HepG2 (cell line): ENCODE data around the gene GPC6. TPM values are rescaled to one million over a fixed set of nuclear protein-coding genes. Genes with fewer than 3 reads are reported as not detected.

Experiments
- ATAC-seq: fragments of 200-7000 bp; cut with Tn5 transposase; 3 replicates; pipeline ENCODE4 v1.9.1; 2020; ENCODE audit warnings: mild to moderate bottlenecking, moderate library complexity
- BruUV-seq: library from RNA; stranded (reverse); fragments of 400-500 nt; replicated peaks from 2 replicates; lab custom pipeline; 2021; lab: Mats Ljungman, UMichigan
- CTCF ChIA-PET: fragments of 300-600 bp; formaldehyde crosslinking; extraction: SDS; loops from one replicate; lab custom pipeline; 2021; ENCODE audit warnings: low total read pairs, inconsistent platforms, low intra/inter-chr PET ratio; lab: Yijun Ruan, JAX
- POLR2A ChIA-PET: fragments of 350-600 bp; sonication (Branson Sonifier 250); formaldehyde crosslinking; loops from one replicate; lab custom pipeline; 2020; ENCODE audit warnings: antibody characterized with exemption, inconsistent platforms; lab: Yijun Ruan, JAX
- DNase-seq: peaks from one replicate; pipeline ENCODE4 v3.0.0-alpha.2; 2015; ENCODE audit warnings: low spot score
- FAIRE-seq: peaks from 3 replicates; lab custom pipeline; 2011; peaks lifted over from hg19 to GRCh38; lab: Jason Lieb, UNC
- H2AFZ ChIP-seq: one replicate; pipeline ENCODE4 v1.6.1; 2011; ENCODE audit warnings: low read length, inconsistent platforms
- H3K27ac ChIP-seq: fragments of 300-600 bp; 3 replicates; pipeline ENCODE4 v1.8.0; 2011; ENCODE audit warnings: mixed run types, mild to moderate bottlenecking, mixed read lengths, low read length, inconsistent platforms; ENCODE audit not compliant: insufficient read depth; ENCODE audit errors: extremely low read length
- H3K27me3 ChIP-seq, 2 experiments: fragments of 200-600 bp in 1 of 2; 2 replicates in 1 of 2; 3 replicates in 1 of 2; pipeline versions ENCODE4 v1.6.0 to v1.8.0; 2011; ENCODE audit warnings: low read length in 2 of 2, mild to moderate bottlenecking in 2 of 2, moderate library complexity in 2 of 2, inconsistent platforms in 1 of 2; ENCODE audit not compliant: insufficient read depth in 2 of 2, control insufficient read depth in 1 of 2
- H3K36me3 ChIP-seq, 2 experiments: fragments of 200-600 bp in 1 of 2; replicated peaks in 1 of 2; 2 replicates in 1 of 2; 3 replicates in 1 of 2; pipeline versions ENCODE4 v1.5.1 to v1.8.0; 2011; ENCODE audit warnings: low read length in 2 of 2, inconsistent platforms in 1 of 2; ENCODE audit not compliant: insufficient read depth in 2 of 2, control insufficient read depth in 1 of 2
- H3K4me1 ChIP-seq: 2 replicates; pipeline ENCODE4 v1.5.1; 2012; ENCODE audit warnings: low read length, inconsistent platforms; ENCODE audit not compliant: insufficient read depth
- H3K4me2 ChIP-seq: 2 replicates; pipeline ENCODE4 v1.6.0; 2011; ENCODE audit warnings: low read depth, low read length, inconsistent platforms
- H3K4me3 ChIP-seq, 3 experiments: fragments of 200-600 bp in 1 of 3; sonication (generic), shearing (Covaris generic) in 1 of 3; replicated peaks in 1 of 3; 2 replicates each; pipeline ENCODE4 v1.5.1; 2011 to 2016; ENCODE audit warnings: low read length in 3 of 3, inconsistent platforms in 2 of 3, low read depth in 2 of 3, mild to moderate bottlenecking in 2 of 3, control low read depth in 1 of 3, mixed read lengths in 1 of 3; ENCODE audit not compliant: insufficient read depth in 1 of 3
- H3K79me2 ChIP-seq: one replicate; pipeline ENCODE4 v1.6.1; 2011; ENCODE audit warnings: low read length, inconsistent platforms; ENCODE audit not compliant: insufficient read depth
- H3K9ac ChIP-seq: 2 replicates; pipeline ENCODE4 v1.6.0; 2011; ENCODE audit warnings: mild to moderate bottlenecking, low read depth, low read length, inconsistent platforms; ENCODE audit not compliant: insufficient read depth
- H3K9me3 ChIP-seq: 2 replicates; pipeline ENCODE4 v1.5.1; 2012; ENCODE audit warnings: mild to moderate bottlenecking, low read length
- H4K20me1 ChIP-seq: 2 replicates; pipeline ENCODE4 v1.6.0; 2011; ENCODE audit warnings: inconsistent platforms, mild to moderate bottlenecking, low read length, moderate library complexity; ENCODE audit not compliant: insufficient read depth
- ELK4 ChIP-seq: sonication (generic); formaldehyde crosslinking; IDR thresholded peaks from 2 replicates; pipeline ENCODE4 v1.9.0; 2021; ENCODE audit warnings: missing genetic modification reagents, borderline replicate concordance
- FOSL2 ChIP-seq: sonication (generic); formaldehyde crosslinking; IDR thresholded peaks from 2 replicates; pipeline ENCODE4 v1.4.0; 2020; ENCODE audit warnings: missing genetic modification reagents
- MIER3 ChIP-seq: IDR thresholded peaks from 2 replicates; pipeline ENCODE4 v1.6.1; 2016; ENCODE audit warnings: missing compliant biosample characterization, borderline replicate concordance
- POLR2AphosphoS2 ChIP-seq: IDR thresholded peaks from 2 replicates; pipeline ENCODE4 v1.6.1; 2011; ENCODE audit warnings: low read depth, low read length, improper control_type of control experiment
- ZNF451 ChIP-seq: sonication (generic); formaldehyde crosslinking; IDR thresholded peaks from 2 replicates; pipeline ENCODE4 v1.5.0; 2020; ENCODE audit warnings: mild to moderate bottlenecking, missing genetic modification reagents
- ZNF737 ChIP-seq: sonication (generic); formaldehyde crosslinking; IDR thresholded peaks from 2 replicates; pipeline ENCODE4 v1.5.0; 2020; ENCODE audit warnings: missing genetic modification reagents, mild to moderate bottlenecking, borderline replicate concordance
- ZNF773 ChIP-seq: sonication (generic); formaldehyde crosslinking; IDR thresholded peaks from 2 replicates; pipeline ENCODE4 v1.4.0; 2020; ENCODE audit warnings: missing genetic modification reagents, borderline replicate concordance
- in situ Hi-C: cut with HindIII; loops from 2 replicates; pipeline ENCODE4 v1.10.0; 2017; ENCODE audit warnings: low pct_unique_long_range_greater_than_20kb; ENCODE audit not compliant: extremely low pct_ligation_motif_present
- intact Hi-C: fragments of 100-400 bp; cut with micrococcal nuclease; formaldehyde crosslinking; loops from one replicate; pipeline ENCODE4 v1.10.0; 2022; ENCODE audit not compliant: unreplicated experiment
- polyA plus RNA-seq, 8 experiments: library from polyadenylated mRNA; depleted of rRNA in 3 of 8; stranded (reverse) in 7 of 8; unstranded in 1 of 8; fragments of >200 nt; fragmentation: Illumina TruSeq in 4 of 8; extraction: Trizol in 4 of 8; gene quantifications; 2 replicates each; pipeline versions ENCODE4 v1.2.1 to v1.2.3, GENCODE V29; 2011 to 2016; ENCODE audit warnings: low read depth in 4 of 8, missing spikeins in 1 of 8, mixed read lengths in 1 of 8; ENCODE audit not compliant: insufficient read depth in 1 of 8
- total RNA-seq, 5 experiments: library from RNA; depleted of rRNA; stranded (reverse); fragments of >200 nt; fragmentation: Illumina TruSeq; extraction: Trizol; gene quantifications; 2 replicates each; pipeline ENCODE4 v1.2.3, GENCODE V29; 2016; ENCODE audit warnings: low read depth in 1 of 5
- TF ChIP-seq, protein P1 (sequence below): IDR thresholded peaks from 2 replicates; pipeline ENCODE4 v1.6.1; 2016; ENCODE audit warnings: low read depth, control low read depth
- TF ChIP-seq, protein P2 (sequence below): sonication (generic); formaldehyde crosslinking; IDR thresholded peaks from 2 replicates; pipeline ENCODE4 v1.9.0; 2022; ENCODE audit warnings: missing genetic modification reagents, mild to moderate bottlenecking, borderline replicate concordance

The GPC6 gene
- total and polyA plus RNA-seq, 2 of the 13 experiments (the other 11 are each of a cell fraction or from before 2014, with no cell fraction given): 24.5 to 33.9 TPM

- no peak for ATAC-seq
- CTCF ChIA-PET: no interaction called here
These were observed 1190.7 kb downstream of the GPC6 start for GRCh38 chr13:94417294-94417693.

More at GRCh38 chr13:94417294-94417693, 1190.7 kb downstream of the GPC6 start:
- no peak overlapping the region for H2AFZ ChIP-seq
- TF ChIP-seq, protein P1, sequence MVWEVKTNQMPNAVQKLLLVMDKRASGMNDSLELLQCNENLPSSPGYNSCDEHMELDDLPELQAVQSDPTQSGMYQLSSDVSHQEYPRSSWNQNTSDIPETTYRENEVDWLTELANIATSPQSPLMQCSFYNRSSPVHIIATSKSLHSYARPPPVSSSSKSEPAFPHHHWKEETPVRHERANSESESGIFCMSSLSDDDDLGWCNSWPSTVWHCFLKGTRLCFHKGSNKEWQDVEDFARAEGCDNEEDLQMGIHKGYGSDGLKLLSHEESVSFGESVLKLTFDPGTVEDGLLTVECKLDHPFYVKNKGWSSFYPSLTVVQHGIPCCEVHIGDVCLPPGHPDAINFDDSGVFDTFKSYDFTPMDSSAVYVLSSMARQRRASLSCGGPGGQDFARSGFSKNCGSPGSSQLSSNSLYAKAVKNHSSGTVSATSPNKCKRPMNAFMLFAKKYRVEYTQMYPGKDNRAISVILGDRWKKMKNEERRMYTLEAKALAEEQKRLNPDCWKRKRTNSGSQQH: no peak
- TF ChIP-seq ZNF451 (no peak), ZNF773 (CRISPR knock-in tag) (no peak), ELK4 (CRISPR knock-in tag) (no peak), MIER3 (no peak), ZNF737 (no peak), POLR2AphosphoS2 (no peak), FOSL2 (CRISPR knock-in tag) (no peak)
- TF ChIP-seq, protein P2, sequence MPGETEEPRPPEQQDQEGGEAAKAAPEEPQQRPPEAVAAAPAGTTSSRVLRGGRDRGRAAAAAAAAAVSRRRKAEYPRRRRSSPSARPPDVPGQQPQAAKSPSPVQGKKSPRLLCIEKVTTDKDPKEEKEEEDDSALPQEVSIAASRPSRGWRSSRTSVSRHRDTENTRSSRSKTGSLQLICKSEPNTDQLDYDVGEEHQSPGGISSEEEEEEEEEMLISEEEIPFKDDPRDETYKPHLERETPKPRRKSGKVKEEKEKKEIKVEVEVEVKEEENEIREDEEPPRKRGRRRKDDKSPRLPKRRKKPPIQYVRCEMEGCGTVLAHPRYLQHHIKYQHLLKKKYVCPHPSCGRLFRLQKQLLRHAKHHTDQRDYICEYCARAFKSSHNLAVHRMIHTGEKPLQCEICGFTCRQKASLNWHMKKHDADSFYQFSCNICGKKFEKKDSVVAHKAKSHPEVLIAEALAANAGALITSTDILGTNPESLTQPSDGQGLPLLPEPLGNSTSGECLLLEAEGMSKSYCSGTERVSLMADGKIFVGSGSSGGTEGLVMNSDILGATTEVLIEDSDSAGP (CRISPR knock-in tag): no peak
- BruUV-seq: no TSS peak
- POLR2A ChIA-PET: no interaction called here
- H3K36me3 ChIP-seq: no peaks in the 10 kb centered on the region
- H3K4me2 ChIP-seq: no peak overlapping the region
- in situ Hi-C loops (no loop called here), intact Hi-C loops (loop anchor here (2.0 to 5.0 kb wide), 2 partner anchors 1170 to 1520 kb away; no protein-coding TSS in a partner anchor)
- no peaks in the 10 kb centered on the region for H3K27me3 ChIP-seq
- H3K4me3 ChIP-seq: no peak overlapping the region
- H3K79me2 ChIP-seq: no peaks in the 10 kb centered on the region
- H3K9ac ChIP-seq: no peak overlapping the region
- H3K4me1 ChIP-seq: peaks cover 8% of the 10 kb centered on the region
- H4K20me1 ChIP-seq: no peaks in the 10 kb centered on the region
- FAIRE-seq (no peak), DNase-seq (no peak)
- peaks cover 4% of the 10 kb centered on the region; the same call in 1 of the 2 replicates for H3K9me3 ChIP-seq
- H3K27ac ChIP-seq: no peak overlapping the region
